H1 (cell line): ENCODE results near the gene SLIT3. TPM values are rescaled to one million over a fixed set of nuclear protein-coding genes. Genes with fewer than 3 reads are reported as not detected.

Experiments used
- CTCF ChIA-PET: fragments of 300-600 bp; sonication (Branson Sonifier 250); formaldehyde crosslinking; loops from one replicate; lab custom pipeline; 2021; ENCODE audit not compliant: partially characterized antibody; lab: Charles Lee
- POLR2A ChIA-PET: fragments of 300-600 bp; sonication (Branson Sonifier 250); formaldehyde crosslinking; loops from one replicate; lab custom pipeline; 2021; ENCODE audit warnings: inconsistent platforms; ENCODE audit not compliant: partially characterized antibody; lab: Charles Lee
- DNase-seq, 2 experiments: peaks; one replicate each; pipeline versions ENCODE4 v3.0.0 to v3.0.0-alpha.2; 2010 to 2022; ENCODE audit warnings: low spot score in 2 of 2, low read depth in 1 of 2, mixed read lengths in 1 of 2
- FAIRE-seq: peaks from 2 replicates; lab custom pipeline; 2011; peaks lifted over from hg19 to GRCh38; lab: Jason Lieb, UNC
- H2AFZ ChIP-seq: 2 replicates; pipeline ENCODE4 v1.8.1; 2012; ENCODE audit warnings: low read length, inconsistent platforms
- H2AK5ac ChIP-seq: 2 replicates; pipeline ENCODE4 v1.6.1; 2013; ENCODE audit warnings: low read depth, low read length
- H2BK120ac ChIP-seq: replicated peaks from 2 replicates; pipeline ENCODE3; 2013; ENCODE audit warnings: low read depth, low read length, inconsistent platforms
- H2BK12ac ChIP-seq: 2 replicates; pipeline ENCODE4 v1.6.1; 2013; ENCODE audit warnings: low read depth, low read length
- H2BK15ac ChIP-seq: 2 replicates; pipeline ENCODE4 v1.6.1; 2013; ENCODE audit warnings: low read length
- H2BK20ac ChIP-seq: 2 replicates; pipeline ENCODE4 v1.6.1; 2013; ENCODE audit warnings: low read length
- H2BK5ac ChIP-seq: 2 replicates; pipeline ENCODE4 v1.6.1; 2013; ENCODE audit warnings: low read depth, low read length
- H3K14ac ChIP-seq: 2 replicates; pipeline ENCODE4 v1.6.1; 2013; ENCODE audit warnings: inconsistent platforms; ENCODE audit not compliant: insufficient read length
- H3K18ac ChIP-seq: 2 replicates; pipeline ENCODE4 v1.6.1; 2013; ENCODE audit warnings: low read length; ENCODE audit errors: extremely low read depth
- H3K23ac ChIP-seq: 2 replicates; pipeline ENCODE4 v1.6.1; 2013; ENCODE audit warnings: inconsistent platforms; ENCODE audit not compliant: insufficient read length
- H3K23me2 ChIP-seq: 2 replicates; pipeline ENCODE4 v1.6.1; 2013; ENCODE audit warnings: low read depth, low read length
- H3K27ac ChIP-seq: 2 replicates; pipeline ENCODE4 v1.6.1; 2011; ENCODE audit warnings: low read depth, low read length, inconsistent platforms
- H3K27me3 ChIP-seq, 4 experiments: replicated peaks in 1 of 4; 1 replicate in 1 of 4; 2 replicates in 3 of 4; pipeline versions ENCODE4 v1.6.1 to v1.8.1; 2011 to 2013; ENCODE audit warnings: low read length in 3 of 4, mild to moderate bottlenecking in 3 of 4, inconsistent platforms in 2 of 4, mixed read lengths in 2 of 4, moderate library complexity in 1 of 4; ENCODE audit not compliant: control insufficient read depth in 3 of 4, insufficient read depth in 3 of 4; ENCODE audit errors: extremely low read depth in 1 of 4
- H3K36me3 ChIP-seq, 4 experiments: 2 replicates each; pipeline versions ENCODE4 v1.6.1 to v1.8.1; 2011 to 2013; ENCODE audit warnings: mild to moderate bottlenecking in 4 of 4, low read length in 3 of 4, moderate library complexity in 2 of 4, control low read depth in 1 of 4, inconsistent platforms in 1 of 4; ENCODE audit not compliant: insufficient read depth in 4 of 4, control insufficient read depth in 2 of 4
- H3K4ac ChIP-seq: replicated peaks from 2 replicates; pipeline ENCODE3; 2013; ENCODE audit warnings: low read length, low read depth, mixed read lengths, inconsistent platforms; ENCODE audit not compliant: insufficient read length
- H3K4me1 ChIP-seq, 4 experiments: replicated peaks in 1 of 4; 1 replicate in 1 of 4; 2 replicates in 3 of 4; pipeline versions ENCODE4 v1.6.1 to v1.8.1; 2011 to 2013; ENCODE audit warnings: low read length in 3 of 4, inconsistent platforms in 2 of 4, mixed read lengths in 1 of 4; ENCODE audit not compliant: insufficient read depth in 4 of 4, control insufficient read depth in 3 of 4
- H3K4me2 ChIP-seq, 2 experiments: 2 replicates each; pipeline versions ENCODE4 v1.6.1 to v1.8.1; 2011 to 2013; ENCODE audit warnings: low read depth in 2 of 2, low read length in 2 of 2, control low read depth in 1 of 2, inconsistent platforms in 1 of 2, mild to moderate bottlenecking in 1 of 2; ENCODE audit not compliant: insufficient read depth in 1 of 2
- H3K4me3 ChIP-seq, 4 experiments: fragments of 200-600, 300-600 bp in 1 of 4; sonication (generic), shearing (Covaris generic), sonication (Bioruptor Twin) in 1 of 4; 2 replicates each; pipeline versions ENCODE4 v1.5.1 to v1.8.1; 2011 to 2016; ENCODE audit warnings: low read length in 4 of 4, low read depth in 3 of 4, control low read depth in 2 of 4, inconsistent platforms in 2 of 4, mild to moderate bottlenecking in 2 of 4, mixed read lengths in 1 of 4, moderate library complexity in 1 of 4; ENCODE audit not compliant: insufficient read depth in 2 of 4; ENCODE audit errors: extremely low read depth in 1 of 4
- H3K56ac ChIP-seq: replicated peaks from 2 replicates; pipeline ENCODE3; 2013; ENCODE audit warnings: low read depth, mild to moderate bottlenecking, mixed read lengths, low read length, inconsistent platforms; ENCODE audit not compliant: insufficient read length
- H3K79me1 ChIP-seq: 2 replicates; pipeline ENCODE4 v1.6.1; 2013; ENCODE audit warnings: low read depth, low read length, control low read depth
- H3K79me2 ChIP-seq, 2 experiments: 2 replicates each; pipeline versions ENCODE4 v1.6.1 to v1.8.1; 2012 to 2013; ENCODE audit warnings: low read length in 2 of 2, mild to moderate bottlenecking in 2 of 2, inconsistent platforms in 1 of 2; ENCODE audit not compliant: insufficient read depth in 2 of 2, control insufficient read depth in 1 of 2
- H3K9ac ChIP-seq, 4 experiments: replicated peaks in 1 of 4; 1 replicate in 1 of 4; 2 replicates in 3 of 4; pipeline versions ENCODE4 v1.6.1 to v1.8.1; 2011 to 2013; ENCODE audit warnings: low read depth in 3 of 4, low read length in 3 of 4, control low read depth in 2 of 4, mild to moderate bottlenecking in 2 of 4, moderate library complexity in 2 of 4, inconsistent platforms in 1 of 4; ENCODE audit errors: extremely low read depth in 1 of 4
- H3K9me3 ChIP-seq, 2 experiments: 2 replicates each; pipeline versions ENCODE4 v1.6.1 to v1.8.1; 2012 to 2013; ENCODE audit warnings: mild to moderate bottlenecking in 2 of 2, moderate library complexity in 2 of 2, control low read depth in 1 of 2, inconsistent platforms in 1 of 2, low read depth in 1 of 2, low read length in 1 of 2, mixed read lengths in 1 of 2; ENCODE audit not compliant: insufficient read depth in 2 of 2
- H4K20me1 ChIP-seq, 2 experiments: replicated peaks in 1 of 2; 2 replicates each; pipeline versions ENCODE3 to v1.8.1; 2011 to 2013; ENCODE audit warnings: inconsistent platforms in 2 of 2, low read length in 2 of 2, mild to moderate bottlenecking in 1 of 2; ENCODE audit not compliant: insufficient read depth in 2 of 2, control insufficient read depth in 1 of 2
- H4K5ac ChIP-seq: 2 replicates; pipeline ENCODE4 v1.6.1; 2013; ENCODE audit warnings: low read length, low read depth, mixed read lengths, inconsistent platforms; ENCODE audit not compliant: insufficient read length
- H4K8ac ChIP-seq: 2 replicates; pipeline ENCODE4 v1.8.0; 2013; ENCODE audit warnings: mild to moderate bottlenecking, moderate library complexity, low read length, inconsistent platforms; ENCODE audit not compliant: insufficient read depth; ENCODE audit errors: extremely low read depth
- H4K91ac ChIP-seq: replicated peaks from 2 replicates; pipeline ENCODE3; 2013; ENCODE audit warnings: low read length, mixed read lengths, inconsistent platforms; ENCODE audit not compliant: insufficient read length
- CBX8 ChIP-seq: fragments of 300-800, 300-1000 bp; sonication (generic); IDR thresholded peaks from 2 replicates; pipeline ENCODE4 v1.7.1; 2016; ENCODE audit warnings: low read depth, low read length, borderline replicate concordance
- CHD2 ChIP-seq: IDR thresholded peaks from 2 replicates; pipeline ENCODE4 v1.6.1; 2012; ENCODE audit warnings: low read length, improper control_type of control experiment
- RNF2 ChIP-seq: fragments of 200-900, 300-1000 bp; sonication (generic); IDR thresholded peaks from 2 replicates; pipeline ENCODE4 v1.7.1; 2016; ENCODE audit warnings: borderline replicate concordance, low read depth, mild to moderate bottlenecking, antibody characterized with exemption, low read length; ENCODE audit not compliant: poor library complexity, severe bottlenecking; ENCODE audit errors: missing control alignments
- SIX5 ChIP-seq: IDR thresholded peaks from 2 replicates; pipeline ENCODE4 v1.6.1; 2011; ENCODE audit warnings: mild to moderate bottlenecking, low read depth, low read length
- SP1 ChIP-seq: IDR thresholded peaks from 2 replicates; pipeline ENCODE4 v1.6.1; 2011; ENCODE audit warnings: low read depth, low read length
- TAF1 ChIP-seq: IDR thresholded peaks from 2 replicates; pipeline ENCODE4 v1.6.1; 2011; ENCODE audit warnings: mild to moderate bottlenecking, low read depth, low read length
- WGBS, 2 experiments: shearing (Covaris generic) in 1 of 2; methylation state at CpG; one replicate each; pipeline versions ENCODE4 v1.1.6 to v1.1.7; 2013 to 2015; ENCODE audit warnings: low lambda C conversion rate in 2 of 2, mixed read lengths in 2 of 2, inconsistent platforms in 1 of 2, low coverage in 1 of 2, missing lambda C conversion rate in 1 of 2; ENCODE audit not compliant: insufficient replicate concordance in 2 of 2, insufficient coverage in 1 of 2, insufficient read length in 1 of 2; ENCODE audit errors: extremely low coverage in 1 of 2, missing lambda C conversion rate in 1 of 2; 5-methylcytosine and 5-hydroxymethylcytosine counted together
- polyA plus RNA-seq, 7 experiments: library from polyadenylated mRNA; depleted of rRNA in 3 of 7; stranded (reverse) in 5 of 7; unstranded in 2 of 7; fragments of >200 nt in 5 of 7; fragments of 200-250 nt in 2 of 7; gene quantifications; 1 replicate in 5 of 7; 2 replicates in 1 of 7; 4 replicates in 1 of 7; pipeline versions ENCODE4 v1.2.1 to v1.2.3, GENCODE V29; 2011 to 2013; ENCODE audit warnings: missing spikeins in 2 of 7, mixed read lengths in 2 of 7
- total RNA-seq: library from RNA; stranded (reverse); fragmentation: NEBNext Ultra II Directional; extraction: Animal tissue kit (Norgen Biotek cat#: 25700); gene quantifications from 2 replicates; pipeline ENCODE4 v1.2.1, GENCODE V29; 2021

SLIT3 gene
- total and polyA plus RNA-seq, 2 of the 8 experiments (the other 6 are each of a cell fraction or from before 2014, with no cell fraction given): 1.1 to 1.2 TPM

- Histone ChIP-seq H2BK120ac (no peak overlapping the region), H3K4ac (no peak overlapping the region), H3K23ac (no peak overlapping the region), H3K56ac (no peak overlapping the region), H2AK5ac (no peak overlapping the region), H2BK20ac (no peak overlapping the region), H2BK5ac (no peak overlapping the region), H4K20me1 (no peaks in the 10 kb centered on the region), H3K18ac (no peak overlapping the region), H3K4me1 (peaks cover 0 to 3% (median 0%) of the 10 kb centered on the region in 4 experiments; a peak in 1 of 7 replicates), H2BK12ac (no peak overlapping the region), H3K9ac (no peak overlapping the region), H3K14ac (no peak overlapping the region), H4K8ac (no peak overlapping the region), H3K9me3 (no peaks in the 10 kb centered on the region; a peak in 1 of 4 replicates), H3K27me3 (no peaks in the 10 kb centered on the region; a peak in 1 of 7 replicates), H3K36me3 (no peaks in the 10 kb centered on the region), H2AFZ (no peak overlapping the region), H3K79me1 (no peaks in the 10 kb centered on the region), H3K27ac (no peak overlapping the region), H3K4me2 (no peak overlapping the region), H3K4me3 (no peak overlapping the region), H3K79me2 (no peaks in the 10 kb centered on the region), H2BK15ac (no peak overlapping the region), H4K5ac (no peak overlapping the region), H4K91ac (no peak overlapping the region), H3K23me2 (no peaks in the 10 kb centered on the region)
- ChIA-PET CTCF (interaction anchor here (0.8 to 1.3 kb wide), 2 partner anchors 8 to 33 kb away, joined by 3 to 5 read pairs; no protein-coding TSS in a partner anchor), POLR2A (no interaction called here)
- FAIRE-seq: no peak
- WGBS, 2 experiments: 84% methylated on average over 1 of the region's 1 CpG; no CpG with 5 or more reads in 1 of the 2 experiments
- no peak for DNase-seq
- TF ChIP-seq CHD2: no peak
- TF ChIP-seq SIX5: no peak
- TF ChIP-seq CBX8: no peak
- no peak for TF ChIP-seq SP1
- TF ChIP-seq RNF2: no peak
- no peak for TF ChIP-seq TAF1
Measured at GRCh38 chr5:169025491-169025890, 275.4 kb downstream of the SLIT3 start.
